ENCODE results near the gene PLPP2.
"Not testable (repeated sequence)": the region's sequence is repeated elsewhere in the genome, so short reads cannot be mapped to it uniquely, and the experiment has no call there.

The PLPP2 gene

GRCh38 chr19:262125-262524 lies 29.1 kb downstream of the PLPP2 start:
- DNase-seq = no peak

GRCh38 chr19:256804-257203 lies 34.4 kb downstream of the PLPP2 start:
- not testable (repeated sequence) for DNase-seq

- DNase-seq = not testable (repeated sequence)
Observed at GRCh38 chr19:252421-253186, 38.6 kb downstream of the PLPP2 start.

GRCh38 chr19:246551-246950 lies 44.7 kb downstream of the PLPP2 start:
- no peak for DNase-seq

- DNase-seq = not testable (repeated sequence)
Observed at GRCh38 chr19:245900-246299, 45.3 kb downstream of the PLPP2 start.

DNA sequence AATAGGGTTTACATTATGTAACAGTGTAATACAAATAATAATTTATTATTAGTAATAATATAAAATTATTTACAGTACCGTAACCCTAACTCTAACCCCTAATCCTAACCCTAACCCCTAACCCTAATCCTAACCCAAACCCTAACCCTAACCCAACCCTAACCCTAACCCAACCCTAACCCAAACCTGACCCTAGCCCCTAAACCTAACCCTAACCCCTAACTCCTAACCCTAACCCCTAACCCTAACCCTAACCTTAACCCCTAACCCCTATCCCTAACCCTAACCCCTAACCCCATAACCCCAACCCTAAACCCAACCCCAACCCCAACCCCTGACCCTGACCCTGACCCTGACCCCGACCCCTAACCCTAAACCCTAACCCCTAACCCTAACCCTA lies 45.7 kb downstream of the PLPP2 start:
- no peak for DNase-seq

Measured in right forelimb (tissue), 1 donor.